Neutrophil (primary cell): Measurements from ENCODE around the gene SMG1.
"Not testable (repeated sequence)": the region's sequence is repeated elsewhere in the genome, so short reads cannot be mapped to it uniquely, and the experiment has no call there.

ENCODE experiments used
- H3K27ac ChIP-seq: fragments of 200-600 bp; sonication (generic); 2 replicates; pipeline ENCODE4 v1.5.1; 2016; ENCODE audit warnings: mild to moderate bottlenecking, moderate library complexity
- H3K27me3 ChIP-seq: fragments of 200-600 bp; sonication (generic); 2 replicates; pipeline ENCODE4 v1.6.0; 2016; ENCODE audit warnings: mild to moderate bottlenecking
- H3K36me3 ChIP-seq: fragments of 200-600 bp; sonication (generic); 2 replicates; pipeline ENCODE4 v1.5.1; 2017
- H3K4me1 ChIP-seq, 2 experiments: fragments of 200-600 bp in 1 of 2; sonication (generic) in 1 of 2; 1 replicate in 1 of 2; 2 replicates in 1 of 2; pipeline versions ENCODE4 v1.5.1 to v1.6.1; 2013 to 2016; ENCODE audit warnings: low read depth in 1 of 2, low read length in 1 of 2, mild to moderate bottlenecking in 1 of 2, moderate library complexity in 1 of 2; ENCODE audit not compliant: control insufficient read depth in 1 of 2, insufficient read depth in 1 of 2
- H3K4me3 ChIP-seq, 2 experiments: fragments of 200-600 bp in 1 of 2; sonication (generic) in 1 of 2; 1 replicate in 1 of 2; 2 replicates in 1 of 2; pipeline ENCODE4 v1.5.1; 2013 to 2016; ENCODE audit warnings: low read depth in 1 of 2, low read length in 1 of 2, mild to moderate bottlenecking in 1 of 2, moderate library complexity in 1 of 2
- H3K9me3 ChIP-seq: fragments of 200-600 bp; sonication (generic); 2 replicates; pipeline ENCODE4 v1.5.1; 2016
- CTCF ChIP-seq: fragments of 200-600 bp; sonication (generic); IDR thresholded peaks from 2 replicates; pipeline ENCODE4 v1.5.1; 2016; ENCODE audit warnings: antibody characterized with exemption

Gene SMG1

GRCh38 chr16:18925986-18926865, at the start of gene SMG1:
Gene SMG1 (minus strand): TSS chr16:18926408. CDS start chr16:18926041, 367 bp downstream.
- Histone ChIP-seq H3K4me1 (peaks cover 31 to 40% of the 10 kb centered on the region in 2 experiments), H3K27ac (peak within 1 kb of the TSS; percentile 94), H3K4me3 (peak within 1 kb of the TSS; percentile 61 to 77)
- H3K36me3 ChIP-seq, H3K27me3 ChIP-seq, H3K9me3 ChIP-seq: not testable (repeated sequence)
- TF ChIP-seq CTCF: peak; percentile 25

- H3K9me3 ChIP-seq: no peaks in the 10 kb centered on the region
- no peak overlapping the region for H3K27ac ChIP-seq
- H3K4me3 ChIP-seq: no peak overlapping the region
- TF ChIP-seq CTCF: no peak
- H3K36me3 ChIP-seq: no peaks in the 10 kb centered on the region
- peaks cover 13% of the 10 kb centered on the region for H3K27me3 ChIP-seq
- H3K4me1 ChIP-seq: no peaks in the 10 kb centered on the region
These were observed 48.9 kb upstream of the SMG1 start for GRCh38 chr16:18975109-18975508.

GRCh38 chr16:18969855-18970240, 43.6 kb upstream of the SMG1 start:
- H3K27ac ChIP-seq: no peak overlapping the region
- no peaks in the 10 kb centered on the region for H3K36me3 ChIP-seq
- H3K4me1 ChIP-seq: peaks cover 0 to 5% of the 10 kb centered on the region in 2 experiments
- H3K4me3 ChIP-seq: no peak overlapping the region
- no peak for TF ChIP-seq CTCF
- H3K27me3 ChIP-seq: peaks cover 3% of the 10 kb centered on the region
- no peaks in the 10 kb centered on the region for H3K9me3 ChIP-seq

DNA sequence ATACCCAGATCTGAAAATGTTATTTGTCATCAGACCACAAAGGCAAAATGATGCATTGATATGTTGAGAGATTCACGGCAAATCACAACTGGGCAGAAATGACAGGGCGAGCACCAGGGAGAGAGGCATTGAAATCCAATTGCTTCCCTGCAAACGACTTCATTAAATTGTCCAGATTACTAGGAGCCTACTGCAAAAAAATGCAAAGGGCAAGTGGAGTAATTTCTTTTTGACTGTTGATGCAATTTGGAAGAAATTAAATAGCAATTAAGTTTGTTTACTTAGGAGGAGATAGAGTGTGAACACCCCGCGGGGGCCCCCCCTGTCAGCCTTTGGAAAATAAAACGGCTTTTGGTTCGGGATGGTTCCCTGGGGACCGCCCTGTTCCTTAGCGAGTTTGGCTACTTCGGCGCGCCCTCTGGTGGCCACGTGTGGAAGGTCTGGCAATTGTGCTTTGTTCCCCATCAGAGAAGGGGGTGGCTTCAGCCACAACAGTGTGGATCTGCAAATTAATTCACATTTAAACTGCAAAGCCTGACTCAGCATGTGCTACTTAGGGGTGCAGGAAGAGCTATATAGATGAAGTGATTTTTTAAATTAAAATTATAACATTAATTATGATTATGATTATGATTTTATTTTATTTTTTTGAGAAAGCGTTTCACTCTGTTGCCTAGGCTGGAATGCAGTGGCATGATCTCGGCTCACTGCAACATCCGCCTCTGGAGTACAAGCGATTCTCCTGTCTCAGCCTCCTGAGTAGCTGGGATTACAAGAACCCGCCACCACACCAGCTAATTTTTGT, 43.0 kb upstream of the SMG1 start:
- Histone ChIP-seq H3K27me3 (peaks cover 3% of the 10 kb centered on the region), H3K4me3 (peak overlapping the region in 1 of 2 experiments; percentile 32)

GRCh38 chr16:18966791-18967190, 40.6 kb upstream of the SMG1 start:
- Histone ChIP-seq H3K4me1 (peaks cover 0 to 5% of the 10 kb centered on the region in 2 experiments), H3K36me3 (no peaks in the 10 kb centered on the region), H3K4me3 (no peak overlapping the region), H3K27me3 (no peaks in the 10 kb centered on the region), H3K27ac (no peak overlapping the region), H3K9me3 (no peaks in the 10 kb centered on the region)
- no peak for TF ChIP-seq CTCF

More for the DNA sequence above, 43.0 kb upstream of the SMG1 start:
- Histone ChIP-seq H3K27ac (no peak overlapping the region), H3K36me3 (no peaks in the 10 kb centered on the region), H3K9me3 (no peaks in the 10 kb centered on the region), H3K4me1 (peaks cover 0 to 5% of the 10 kb centered on the region in 2 experiments)
- peak; percentile 91 for TF ChIP-seq CTCF
